ENCODE measurements around the gene PA2G4.

DNA sequence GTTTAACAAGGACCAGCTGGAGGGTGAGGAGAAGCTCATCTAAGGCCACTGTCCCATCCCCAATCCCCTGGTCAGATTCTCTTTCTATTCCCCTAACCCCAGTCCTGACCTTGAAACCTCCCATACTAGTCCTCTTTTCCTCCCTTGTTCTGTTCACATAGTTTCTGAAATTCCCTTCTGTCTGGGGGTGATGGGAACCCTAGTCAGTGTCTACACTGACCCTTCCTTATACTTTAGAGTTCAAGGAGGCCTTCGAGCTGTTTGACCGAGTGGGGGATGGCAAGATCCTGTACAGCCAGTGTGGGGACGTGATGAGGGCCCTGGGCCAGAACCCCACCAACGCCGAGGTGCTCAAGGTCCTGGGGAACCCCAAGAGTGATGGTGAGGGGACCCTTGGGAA is 50.5 kb downstream of the PA2G4 start:
- TF ChIP-seq, protein P1, sequence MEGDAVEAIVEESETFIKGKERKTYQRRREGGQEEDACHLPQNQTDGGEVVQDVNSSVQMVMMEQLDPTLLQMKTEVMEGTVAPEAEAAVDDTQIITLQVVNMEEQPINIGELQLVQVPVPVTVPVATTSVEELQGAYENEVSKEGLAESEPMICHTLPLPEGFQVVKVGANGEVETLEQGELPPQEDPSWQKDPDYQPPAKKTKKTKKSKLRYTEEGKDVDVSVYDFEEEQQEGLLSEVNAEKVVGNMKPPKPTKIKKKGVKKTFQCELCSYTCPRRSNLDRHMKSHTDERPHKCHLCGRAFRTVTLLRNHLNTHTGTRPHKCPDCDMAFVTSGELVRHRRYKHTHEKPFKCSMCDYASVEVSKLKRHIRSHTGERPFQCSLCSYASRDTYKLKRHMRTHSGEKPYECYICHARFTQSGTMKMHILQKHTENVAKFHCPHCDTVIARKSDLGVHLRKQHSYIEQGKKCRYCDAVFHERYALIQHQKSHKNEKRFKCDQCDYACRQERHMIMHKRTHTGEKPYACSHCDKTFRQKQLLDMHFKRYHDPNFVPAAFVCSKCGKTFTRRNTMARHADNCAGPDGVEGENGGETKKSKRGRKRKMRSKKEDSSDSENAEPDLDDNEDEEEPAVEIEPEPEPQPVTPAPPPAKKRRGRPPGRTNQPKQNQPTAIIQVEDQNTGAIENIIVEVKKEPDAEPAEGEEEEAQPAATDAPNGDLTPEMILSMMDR (IDR thresholded peaks at IDR 0.05; ENCODE audit: poor library complexity), result no peak
- TF ChIP-seq EZH2phosphoT487 (IDR thresholded peaks at IDR 0.05; ENCODE audit: low read depth, severe bottlenecking, unreplicated experiment) (no peak), EZH2 (IDR thresholded peaks at IDR 0.05; ENCODE audit: borderline replicate concordance) (no peak)
